GM15510 (cell line): ENCODE data around the gene C11orf68.

Source experiments
- POLR2A ChIP-seq: IDR thresholded peaks from 3 replicates; pipeline ENCODE4 v1.6.1; 2011; ENCODE audit warnings: borderline replicate concordance; ENCODE audit not compliant: insufficient read length; ENCODE audit errors: extremely low read depth

C11orf68 gene

GRCh38 chr11:65945941-65946558 lies 27.2 kb upstream of the C11orf68 start:
- TF ChIP-seq POLR2A: no peak

GRCh38 chr11:65945430-65945911 lies 26.6 kb upstream of the C11orf68 start, which contains the start of gene TSGA10IP:
TSS of gene TSGA10IP (plus strand) at chr11:65945480. CDS start at chr11:65945676, 196 bp downstream.
- TF ChIP-seq POLR2A: no peak

GRCh38 chr11:65944767-65945166 lies 25.9 kb upstream of the C11orf68 start:
- no peak for TF ChIP-seq POLR2A

- no peak for TF ChIP-seq POLR2A
Observed at GRCh38 chr11:65944191-65944590, 25.3 kb upstream of the C11orf68 start.

GRCh38 chr11:65942531-65942930 lies 23.7 kb upstream of the C11orf68 start:
- TF ChIP-seq POLR2A: no peak

- no peak for TF ChIP-seq POLR2A
Observed at GRCh38 chr11:65941720-65942310, 23.0 kb upstream of the C11orf68 start.

GRCh38 chr11:65937766-65938165 lies 18.9 kb upstream of the C11orf68 start:
- TF ChIP-seq POLR2A: no peak

- TF ChIP-seq POLR2A: no peak
Observed at GRCh38 chr11:65934014-65934413, 15.2 kb upstream of the C11orf68 start.

- TF ChIP-seq POLR2A: no peak
Observed at GRCh38 chr11:65932558-65932919, 13.7 kb upstream of the C11orf68 start.

- no peak for TF ChIP-seq POLR2A
Observed at GRCh38 chr11:65931773-65932557, 13.1 kb upstream of the C11orf68 start.

- TF ChIP-seq POLR2A: peak; percentile 18
Observed at GRCh38 chr11:65928667-65929066, 9.8 kb upstream of the C11orf68 start.

- peak; percentile 54 for TF ChIP-seq POLR2A
Observed at GRCh38 chr11:65927904-65928397, 9.1 kb upstream of the C11orf68 start.

- no peak for TF ChIP-seq POLR2A
Observed at GRCh38 chr11:65925397-65925796, 6.5 kb upstream of the C11orf68 start.

GRCh38 chr11:65922565-65922964 lies 3.7 kb upstream of the C11orf68 start:
- TF ChIP-seq POLR2A: no peak

- no peak for TF ChIP-seq POLR2A
Observed at GRCh38 chr11:65921876-65922275, 3.0 kb upstream of the C11orf68 start.

GRCh38 chr11:65921033-65921555 lies 2.2 kb upstream of the C11orf68 start:
- TF ChIP-seq POLR2A: no peak

- TF ChIP-seq POLR2A: no peak
Observed at GRCh38 chr11:65920372-65920802, 1.5 kb upstream of the C11orf68 start.
